Liver (tissue), 3 donors: ENCODE results near the gene EML5.

ENCODE experiments used
- EGR1 ChIP-seq, 2 donors: IDR thresholded peaks; 2 replicates each; pipeline ENCODE4 v1.6.1; 2016 to 2018; ENCODE audit warnings: antibody characterized with exemption in 2 of 2, low read depth in 2 of 2
- JUND ChIP-seq, 2 donors: IDR thresholded peaks; 2 replicates each; pipeline ENCODE4 v1.6.1; 2016; ENCODE audit warnings: antibody characterized with exemption in 2 of 2
- RAD21 ChIP-seq, 2 donors: IDR thresholded peaks; 2 replicates each; pipeline ENCODE4 v1.6.1; 2016; ENCODE audit warnings: antibody characterized with exemption in 2 of 2, mild to moderate bottlenecking in 2 of 2
- SP1 ChIP-seq: IDR thresholded peaks from 2 replicates; pipeline ENCODE4 v1.6.1; 2018; ENCODE audit warnings: antibody characterized with exemption, mild to moderate bottlenecking
- TAF1 ChIP-seq: conservative IDR thresholded peaks from 2 replicates; pipeline ENCODE4 v1.6.1; 2016; ENCODE audit warnings: antibody characterized with exemption, mild to moderate bottlenecking
- YY1 ChIP-seq: IDR thresholded peaks from 2 replicates; pipeline ENCODE4 v1.6.1; 2016; ENCODE audit warnings: antibody characterized with exemption, mild to moderate bottlenecking
- TF ChIP-seq, protein P1 (sequence below): IDR thresholded peaks from 2 replicates; pipeline ENCODE4 v1.6.1; 2016; ENCODE audit warnings: antibody characterized with exemption, mild to moderate bottlenecking
- TF ChIP-seq, protein P2 (sequence below): fragments of 150-350 bp; IDR thresholded peaks from 2 replicates; pipeline ENCODE4 v1.5.1; 2017; ENCODE audit warnings: improper control_type of control experiment, low read depth, low read length; ENCODE audit not compliant: missing input control
- TF ChIP-seq, protein P3 (sequence below): IDR thresholded peaks from 2 replicates; pipeline ENCODE4 v1.6.1; 2016; ENCODE audit warnings: antibody characterized with exemption
- donor health status: healthy.
- donor health status: healthy.

DNA sequence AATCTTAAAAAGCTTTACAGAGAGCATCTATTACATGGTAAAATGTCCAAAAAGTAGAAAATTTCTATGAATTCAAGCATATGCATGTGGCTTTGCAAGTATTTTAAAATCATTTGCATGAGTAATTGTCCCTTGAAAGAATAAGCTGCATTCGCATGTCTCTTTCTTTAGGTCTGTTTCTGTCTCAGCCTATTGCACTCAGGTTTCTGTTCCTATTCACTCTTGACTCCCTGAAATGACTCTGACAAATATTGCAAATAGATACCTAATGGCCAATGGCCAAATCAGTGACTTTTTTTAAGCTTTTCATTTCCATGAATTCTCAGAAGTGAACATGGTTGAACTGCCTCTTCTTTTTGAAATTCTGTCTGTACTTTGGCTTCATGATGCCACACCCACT, 25.3 kb upstream of the EML5 start:
- TF ChIP-seq, protein P1, sequence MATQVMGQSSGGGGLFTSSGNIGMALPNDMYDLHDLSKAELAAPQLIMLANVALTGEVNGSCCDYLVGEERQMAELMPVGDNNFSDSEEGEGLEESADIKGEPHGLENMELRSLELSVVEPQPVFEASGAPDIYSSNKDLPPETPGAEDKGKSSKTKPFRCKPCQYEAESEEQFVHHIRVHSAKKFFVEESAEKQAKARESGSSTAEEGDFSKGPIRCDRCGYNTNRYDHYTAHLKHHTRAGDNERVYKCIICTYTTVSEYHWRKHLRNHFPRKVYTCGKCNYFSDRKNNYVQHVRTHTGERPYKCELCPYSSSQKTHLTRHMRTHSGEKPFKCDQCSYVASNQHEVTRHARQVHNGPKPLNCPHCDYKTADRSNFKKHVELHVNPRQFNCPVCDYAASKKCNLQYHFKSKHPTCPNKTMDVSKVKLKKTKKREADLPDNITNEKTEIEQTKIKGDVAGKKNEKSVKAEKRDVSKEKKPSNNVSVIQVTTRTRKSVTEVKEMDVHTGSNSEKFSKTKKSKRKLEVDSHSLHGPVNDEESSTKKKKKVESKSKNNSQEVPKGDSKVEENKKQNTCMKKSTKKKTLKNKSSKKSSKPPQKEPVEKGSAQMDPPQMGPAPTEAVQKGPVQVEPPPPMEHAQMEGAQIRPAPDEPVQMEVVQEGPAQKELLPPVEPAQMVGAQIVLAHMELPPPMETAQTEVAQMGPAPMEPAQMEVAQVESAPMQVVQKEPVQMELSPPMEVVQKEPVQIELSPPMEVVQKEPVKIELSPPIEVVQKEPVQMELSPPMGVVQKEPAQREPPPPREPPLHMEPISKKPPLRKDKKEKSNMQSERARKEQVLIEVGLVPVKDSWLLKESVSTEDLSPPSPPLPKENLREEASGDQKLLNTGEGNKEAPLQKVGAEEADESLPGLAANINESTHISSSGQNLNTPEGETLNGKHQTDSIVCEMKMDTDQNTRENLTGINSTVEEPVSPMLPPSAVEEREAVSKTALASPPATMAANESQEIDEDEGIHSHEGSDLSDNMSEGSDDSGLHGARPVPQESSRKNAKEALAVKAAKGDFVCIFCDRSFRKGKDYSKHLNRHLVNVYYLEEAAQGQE, result no peak
- TF ChIP-seq, protein P2, sequence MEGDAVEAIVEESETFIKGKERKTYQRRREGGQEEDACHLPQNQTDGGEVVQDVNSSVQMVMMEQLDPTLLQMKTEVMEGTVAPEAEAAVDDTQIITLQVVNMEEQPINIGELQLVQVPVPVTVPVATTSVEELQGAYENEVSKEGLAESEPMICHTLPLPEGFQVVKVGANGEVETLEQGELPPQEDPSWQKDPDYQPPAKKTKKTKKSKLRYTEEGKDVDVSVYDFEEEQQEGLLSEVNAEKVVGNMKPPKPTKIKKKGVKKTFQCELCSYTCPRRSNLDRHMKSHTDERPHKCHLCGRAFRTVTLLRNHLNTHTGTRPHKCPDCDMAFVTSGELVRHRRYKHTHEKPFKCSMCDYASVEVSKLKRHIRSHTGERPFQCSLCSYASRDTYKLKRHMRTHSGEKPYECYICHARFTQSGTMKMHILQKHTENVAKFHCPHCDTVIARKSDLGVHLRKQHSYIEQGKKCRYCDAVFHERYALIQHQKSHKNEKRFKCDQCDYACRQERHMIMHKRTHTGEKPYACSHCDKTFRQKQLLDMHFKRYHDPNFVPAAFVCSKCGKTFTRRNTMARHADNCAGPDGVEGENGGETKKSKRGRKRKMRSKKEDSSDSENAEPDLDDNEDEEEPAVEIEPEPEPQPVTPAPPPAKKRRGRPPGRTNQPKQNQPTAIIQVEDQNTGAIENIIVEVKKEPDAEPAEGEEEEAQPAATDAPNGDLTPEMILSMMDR, result no peak
- TF ChIP-seq, protein P3, sequence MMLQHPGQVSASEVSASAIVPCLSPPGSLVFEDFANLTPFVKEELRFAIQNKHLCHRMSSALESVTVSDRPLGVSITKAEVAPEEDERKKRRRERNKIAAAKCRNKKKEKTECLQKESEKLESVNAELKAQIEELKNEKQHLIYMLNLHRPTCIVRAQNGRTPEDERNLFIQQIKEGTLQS, result no peak
- no peak for TF ChIP-seq YY1
- TF ChIP-seq RAD21 (IDR thresholded peaks at IDR 0.05), result no peak
- no peak for TF ChIP-seq JUND (IDR thresholded peaks at IDR 0.05)
- TF ChIP-seq SP1, result no peak
- TF ChIP-seq TAF1, result no peak
- TF ChIP-seq EGR1 (IDR thresholded peaks at IDR 0.05; ENCODE audit: low read depth in 2 of 2), result no peak
